NCI-H226 (cell line): ENCODE results near the gene ZNF385B.
"Not testable (repeated sequence)": the region's sequence is repeated elsewhere in the genome, so short reads cannot be mapped to it uniquely, and the experiment has no call there.

ENCODE experiments used
- DNase-seq: peaks from one replicate; pipeline ENCODE4 v3.0.0-alpha.2; 2015

The ZNF385B gene

GRCh38 chr2:179671043-179671981 is 190.1 kb downstream of the ZNF385B start:
- no peak for DNase-seq

- DNase-seq, result no peak
Measured at GRCh38 chr2:179669196-179669595, 192.2 kb downstream of the ZNF385B start.

- no peak for DNase-seq
Measured at GRCh38 chr2:179664972-179665812, 196.2 kb downstream of the ZNF385B start.

GRCh38 chr2:179661986-179662385 is 199.4 kb downstream of the ZNF385B start:
- DNase-seq, result no peak

DNA sequence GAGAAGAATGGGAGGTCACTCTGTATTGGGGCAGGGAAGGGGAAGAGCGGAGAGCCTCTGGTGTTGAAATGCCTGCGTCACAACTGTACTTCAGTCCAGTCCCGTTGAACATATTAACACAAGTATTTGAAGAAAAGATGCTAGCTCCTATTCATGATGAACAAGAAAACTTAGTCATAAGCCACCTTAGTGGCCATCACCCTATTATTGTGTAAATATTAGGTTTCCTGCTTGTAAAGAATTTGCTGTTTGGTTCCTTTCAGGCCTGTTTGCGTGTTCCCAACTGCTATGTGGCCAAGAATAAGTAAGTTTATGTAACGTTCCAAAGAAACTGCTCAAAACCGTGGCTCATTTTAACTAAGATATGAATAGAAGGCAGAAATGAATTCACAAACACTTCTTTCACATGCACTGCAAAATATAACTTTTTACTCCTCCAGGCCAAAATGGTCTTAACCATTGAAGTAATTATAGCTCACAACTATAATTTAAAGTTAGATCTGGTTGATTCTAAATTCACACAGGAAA is 204.3 kb downstream of the ZNF385B start:
- DNase-seq, result no peak

GRCh38 chr2:179655627-179656026 is 205.8 kb downstream of the ZNF385B start:
- DNase-seq, result no peak

DNA sequence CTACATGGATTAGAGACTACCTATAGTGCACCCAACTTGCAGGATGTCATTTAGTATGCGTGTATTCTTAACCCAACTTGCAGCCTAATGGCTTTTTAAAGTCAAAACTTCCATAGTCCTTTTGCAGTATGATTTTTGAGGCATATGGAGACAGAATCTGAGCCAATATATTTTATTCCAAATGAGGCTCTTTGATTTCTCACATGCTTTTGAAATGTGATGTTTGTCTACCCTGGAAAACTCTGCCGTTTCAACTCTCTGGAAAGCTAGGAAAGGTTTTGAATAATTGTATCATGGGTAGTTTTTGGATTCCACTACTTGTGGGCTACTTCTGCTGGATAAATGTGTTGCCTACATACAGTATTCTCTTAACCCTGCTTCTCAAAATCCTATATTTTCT is 206.6 kb downstream of the ZNF385B start:
- DNase-seq, result no peak

GRCh38 chr2:179652296-179652695 is 209.1 kb downstream of the ZNF385B start:
- DNase-seq, result no peak

GRCh38 chr2:179650420-179650819 is 211.0 kb downstream of the ZNF385B start:
- no peak for DNase-seq

GRCh38 chr2:179646862-179647587 is 214.4 kb downstream of the ZNF385B start:
- no peak for DNase-seq

DNA sequence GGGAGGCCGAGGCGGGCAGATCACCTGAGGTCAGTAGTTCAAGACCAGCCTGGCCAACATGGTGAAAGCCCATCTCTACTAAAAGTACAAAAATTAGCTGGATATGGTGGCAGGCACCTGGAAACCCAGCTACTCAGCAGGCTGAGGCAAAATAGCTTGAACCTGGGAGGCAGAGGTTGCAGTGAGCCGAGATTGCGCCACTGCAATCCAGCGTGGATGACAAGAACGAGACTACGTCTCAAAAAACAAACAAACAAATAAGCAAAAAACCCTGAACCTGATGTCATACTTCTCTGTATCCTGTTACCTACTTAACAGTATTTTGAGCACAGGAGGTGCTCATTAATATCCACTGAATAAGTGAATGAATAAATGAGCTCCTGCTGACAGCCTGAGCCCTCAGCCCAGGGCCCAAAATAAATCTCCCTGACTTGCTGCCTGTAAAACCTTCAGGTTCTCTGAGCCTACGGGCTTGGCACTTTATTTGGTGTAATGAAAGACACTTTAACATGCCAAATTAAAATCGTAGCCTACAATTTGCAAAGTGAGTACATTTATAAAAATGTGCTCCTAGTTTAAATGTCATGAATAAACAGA is 215.1 kb downstream of the ZNF385B start:
- DNase-seq, result no peak

GRCh38 chr2:179645047-179645446 is 216.4 kb downstream of the ZNF385B start:
- no peak for DNase-seq

GRCh38 chr2:179642462-179642861 is 218.9 kb downstream of the ZNF385B start:
- DNase-seq, result no peak

DNA sequence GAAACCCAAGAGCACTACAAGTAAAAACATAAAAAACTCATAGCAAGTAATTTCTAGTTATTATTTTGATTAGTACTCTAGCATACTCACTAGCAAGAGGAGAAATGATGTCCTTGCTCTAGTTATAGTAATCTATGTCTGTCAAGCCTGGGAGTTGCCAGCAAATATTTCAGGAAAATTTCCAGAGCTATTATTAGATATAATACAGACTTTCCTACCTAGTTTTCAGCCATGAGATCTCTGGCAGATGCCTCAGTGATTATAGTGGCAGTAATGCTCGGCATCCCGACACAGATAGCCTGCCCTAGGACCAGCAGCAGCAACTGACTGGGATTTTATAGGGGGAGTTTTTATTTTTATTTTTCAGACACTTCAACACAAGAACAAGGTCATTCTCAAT is 224.4 kb downstream of the ZNF385B start:
- DNase-seq, result no peak

GRCh38 chr2:179636100-179636980 is 225.1 kb downstream of the ZNF385B start:
- no peak for DNase-seq

DNA sequence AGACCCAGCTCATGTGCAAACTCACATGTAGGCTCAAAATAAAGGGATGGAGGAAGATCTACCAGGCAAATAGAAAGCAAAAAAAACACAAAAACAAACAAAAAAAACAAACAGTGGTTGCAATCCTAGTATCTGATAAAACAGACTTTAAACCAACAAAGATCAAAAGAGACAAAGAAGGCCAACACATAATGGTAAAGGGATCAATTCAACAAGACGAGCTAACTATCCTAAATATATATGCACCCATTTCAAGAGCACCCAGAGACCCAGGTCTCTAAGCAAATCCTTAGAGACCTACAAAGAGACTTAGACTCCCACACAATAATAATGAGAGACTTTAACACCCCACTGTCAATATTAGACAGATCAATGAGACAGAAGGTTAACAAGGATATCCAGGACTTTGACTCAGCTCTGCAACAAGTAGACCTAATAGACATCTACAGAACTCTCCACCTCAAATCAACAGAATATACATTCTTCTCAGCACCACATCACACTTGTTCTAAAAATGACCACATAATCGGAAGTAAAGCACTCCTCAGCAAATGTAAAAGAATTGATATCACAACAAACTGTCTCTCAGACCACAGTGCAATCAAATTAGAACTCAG is 229.5 kb downstream of the ZNF385B start:
- DNase-seq, result not testable (repeated sequence)

DNA sequence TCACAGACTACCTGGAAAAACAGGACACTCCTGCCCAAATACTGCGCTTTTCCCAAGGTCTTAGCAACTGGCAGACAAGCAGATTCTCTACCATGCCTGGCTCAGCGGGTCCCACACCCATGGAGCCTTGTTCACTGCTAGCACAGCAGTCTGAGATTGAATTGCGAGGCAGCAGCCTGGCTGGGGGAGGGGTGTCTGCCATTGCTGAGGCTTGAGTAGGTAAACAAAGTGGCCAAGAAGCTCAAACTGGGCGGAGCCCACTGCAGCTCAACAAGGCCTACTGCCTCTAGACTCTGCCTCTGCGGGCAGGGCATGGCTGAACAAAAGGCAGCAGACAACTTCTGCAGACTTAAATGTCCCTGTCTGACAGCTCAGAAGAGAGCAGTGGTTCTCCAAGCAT is 231.6 kb downstream of the ZNF385B start:
- DNase-seq, result not testable (repeated sequence)

- no peak for DNase-seq
Measured at GRCh38 chr2:179626261-179626660, 235.2 kb downstream of the ZNF385B start.

DNA sequence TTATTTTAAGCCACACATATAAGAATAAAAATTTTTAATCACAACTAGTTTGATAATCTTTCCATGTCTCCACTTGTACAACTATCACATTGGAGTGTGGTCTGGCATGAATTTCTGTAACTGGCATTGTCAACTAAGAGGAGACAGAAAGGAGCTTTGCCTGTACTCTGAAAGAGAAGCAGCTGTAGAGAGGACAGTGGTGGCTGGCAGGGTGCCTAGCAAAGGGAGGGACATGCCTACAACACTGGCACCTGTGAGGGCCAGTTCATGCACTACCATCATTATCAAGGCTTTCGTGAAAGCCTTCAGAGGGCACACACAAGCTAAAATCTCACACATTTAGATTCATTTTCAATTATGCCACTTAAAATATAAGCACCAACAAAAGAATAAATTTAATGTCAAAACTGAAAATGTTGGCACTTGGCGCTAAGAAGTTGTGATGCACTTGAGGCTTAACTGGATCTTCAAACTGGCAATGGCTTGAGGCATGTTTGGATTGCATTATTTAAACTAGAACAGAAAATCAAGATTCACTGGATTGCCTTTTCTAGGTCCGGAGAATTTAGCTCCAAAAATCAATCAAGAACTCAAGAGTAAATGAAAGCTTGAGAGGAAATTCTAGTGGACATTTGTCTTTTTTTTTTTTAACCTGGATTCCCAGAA is 238.6 kb downstream of the ZNF385B start:
- no peak for DNase-seq

DNA sequence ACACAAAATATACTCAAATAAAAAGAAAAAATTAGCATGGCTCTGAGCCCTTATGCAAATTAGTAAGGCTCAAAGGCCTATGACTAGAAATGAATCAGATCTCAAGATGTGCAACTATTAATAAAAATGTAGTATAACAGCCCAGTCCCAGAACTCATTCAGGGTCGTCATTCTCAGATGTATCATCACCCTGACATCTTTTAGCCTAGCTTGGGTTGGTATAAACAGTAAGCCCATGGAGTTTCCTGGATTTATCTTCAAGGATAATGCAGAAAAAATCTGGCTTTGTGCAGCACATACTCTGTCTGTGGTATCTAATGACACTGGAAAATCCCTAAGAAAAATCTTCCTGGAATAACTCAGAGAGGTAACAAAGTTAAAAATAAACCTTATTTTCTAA is 239.3 kb downstream of the ZNF385B start:
- no peak for DNase-seq
